Measurements from ENCODE around the gene RPL18A.

Gene RPL18A

DNA sequence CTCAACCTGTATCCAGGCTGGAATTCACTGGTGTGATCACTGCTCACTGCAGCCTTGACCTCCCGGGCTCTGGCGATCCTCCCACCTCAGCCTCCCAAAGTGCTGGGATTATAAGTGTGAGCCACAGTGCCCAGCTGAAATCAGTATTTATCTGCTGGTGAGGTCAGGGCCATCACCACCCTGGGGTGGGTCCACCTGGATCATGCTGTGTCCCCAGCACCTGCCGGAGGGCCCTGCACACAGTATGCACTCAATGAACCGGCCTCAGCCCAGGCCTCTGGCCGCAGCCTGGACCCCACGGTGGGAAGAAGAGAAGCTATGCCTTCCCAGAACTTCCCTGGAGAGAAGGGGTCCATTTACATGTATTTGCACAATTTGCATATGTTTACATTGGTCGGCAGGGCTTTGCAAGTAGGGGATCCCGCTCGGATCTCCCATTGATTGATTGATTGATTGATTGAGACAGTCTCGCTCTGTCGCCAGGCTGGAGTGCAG, 9.5 kb downstream of the RPL18A start:
- peaks cover 7% of the 10 kb centered on the region for H3K4me1 ChIP-seq (ENCODE audit: low read depth, poor library complexity, severe bottlenecking)

GRCh38 chr19:17871032-17871877, 11.5 kb downstream of the RPL18A start:
- H3K27ac ChIP-seq: no peak overlapping the region
- H3K4me2 ChIP-seq: no peak overlapping the region
- TF ChIP-seq, protein P1, sequence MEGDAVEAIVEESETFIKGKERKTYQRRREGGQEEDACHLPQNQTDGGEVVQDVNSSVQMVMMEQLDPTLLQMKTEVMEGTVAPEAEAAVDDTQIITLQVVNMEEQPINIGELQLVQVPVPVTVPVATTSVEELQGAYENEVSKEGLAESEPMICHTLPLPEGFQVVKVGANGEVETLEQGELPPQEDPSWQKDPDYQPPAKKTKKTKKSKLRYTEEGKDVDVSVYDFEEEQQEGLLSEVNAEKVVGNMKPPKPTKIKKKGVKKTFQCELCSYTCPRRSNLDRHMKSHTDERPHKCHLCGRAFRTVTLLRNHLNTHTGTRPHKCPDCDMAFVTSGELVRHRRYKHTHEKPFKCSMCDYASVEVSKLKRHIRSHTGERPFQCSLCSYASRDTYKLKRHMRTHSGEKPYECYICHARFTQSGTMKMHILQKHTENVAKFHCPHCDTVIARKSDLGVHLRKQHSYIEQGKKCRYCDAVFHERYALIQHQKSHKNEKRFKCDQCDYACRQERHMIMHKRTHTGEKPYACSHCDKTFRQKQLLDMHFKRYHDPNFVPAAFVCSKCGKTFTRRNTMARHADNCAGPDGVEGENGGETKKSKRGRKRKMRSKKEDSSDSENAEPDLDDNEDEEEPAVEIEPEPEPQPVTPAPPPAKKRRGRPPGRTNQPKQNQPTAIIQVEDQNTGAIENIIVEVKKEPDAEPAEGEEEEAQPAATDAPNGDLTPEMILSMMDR (conservative IDR thresholded peaks at IDR 0.05; ENCODE audit: low read depth, low read length): no peak
- H2AFZ ChIP-seq (ENCODE audit: low read depth): no peak overlapping the region
- H3K27me3 ChIP-seq (ENCODE audit: insufficient read depth, low read depth): peaks cover 47% of the 10 kb centered on the region; the same call in 1 of the 2 replicates
- H3K4me3 ChIP-seq (IDR thresholded peaks at IDR 0.05; ENCODE audit: insufficient read depth, low read depth, low read length): no peak overlapping the region
- H3K9ac ChIP-seq: no peak overlapping the region
- H3K79me2 ChIP-seq (ENCODE audit: insufficient read depth, low read depth): no peaks in the 10 kb centered on the region
- H3K4me1 ChIP-seq (ENCODE audit: low read depth, poor library complexity, severe bottlenecking): no peaks in the 10 kb centered on the region
- no peaks in the 10 kb centered on the region for H4K20me1 ChIP-seq (ENCODE audit: insufficient read depth)
- no peaks in the 10 kb centered on the region for H3K36me3 ChIP-seq (ENCODE audit: insufficient read depth)

More for the DNA sequence above, 9.5 kb downstream of the RPL18A start:
- H3K9ac ChIP-seq: no peak overlapping the region
- H3K36me3 ChIP-seq (ENCODE audit: insufficient read depth): no peaks in the 10 kb centered on the region
- no peak overlapping the region for H3K4me3 ChIP-seq (IDR thresholded peaks at IDR 0.05; ENCODE audit: insufficient read depth, low read depth, low read length)
- TF ChIP-seq, protein P1 (conservative IDR thresholded peaks at IDR 0.05; ENCODE audit: low read depth, low read length): no peak
- no peak overlapping the region for H2AFZ ChIP-seq (ENCODE audit: low read depth)
- H3K4me2 ChIP-seq: no peak overlapping the region
- H4K20me1 ChIP-seq (ENCODE audit: insufficient read depth): no peaks in the 10 kb centered on the region
- no peaks in the 10 kb centered on the region for H3K79me2 ChIP-seq (ENCODE audit: insufficient read depth, low read depth)
- H3K27me3 ChIP-seq (ENCODE audit: insufficient read depth, low read depth): peaks cover 38% of the 10 kb centered on the region; the same call in 1 of the 2 replicates
- no peak overlapping the region for H3K27ac ChIP-seq

GRCh38 chr19:17871878-17872250, 12.2 kb downstream of the RPL18A start, which contains the start of gene SLC5A5:
Gene SLC5A5, plus strand, starts transcription at chr19:17871945. Its CDS starts 375 bp downstream, at chr19:17872320.
- H3K27ac ChIP-seq: no peak within 1 kb of the TSS
- H3K4me2 ChIP-seq: no peak within 1 kb of the TSS
- H3K79me2 ChIP-seq (ENCODE audit: insufficient read depth, low read depth): no peaks in the 10 kb centered on the region
- no peak within 1 kb of the TSS for H3K4me3 ChIP-seq (IDR thresholded peaks at IDR 0.05; ENCODE audit: insufficient read depth, low read depth, low read length)
- H3K36me3 ChIP-seq (ENCODE audit: insufficient read depth): no peaks in the 10 kb centered on the region
- no peaks in the 10 kb centered on the region for H3K4me1 ChIP-seq (ENCODE audit: low read depth, poor library complexity, severe bottlenecking)
- no peaks in the 10 kb centered on the region for H4K20me1 ChIP-seq (ENCODE audit: insufficient read depth)
- TF ChIP-seq, protein P1 (conservative IDR thresholded peaks at IDR 0.05; ENCODE audit: low read depth, low read length): no peak
- no peak within 1 kb of the TSS for H2AFZ ChIP-seq (ENCODE audit: low read depth)
- peaks cover 53% of the 10 kb centered on the region; the same call in 1 of the 2 replicates for H3K27me3 ChIP-seq (ENCODE audit: insufficient read depth, low read depth)
- H3K9ac ChIP-seq: no peak within 1 kb of the TSS

GRCh38 chr19:17872251-17873001, 12.7 kb downstream of the RPL18A start:
- H3K36me3 ChIP-seq (ENCODE audit: insufficient read depth): no peaks in the 10 kb centered on the region
- no peak overlapping the region for H3K27ac ChIP-seq
- no peak overlapping the region for H3K4me3 ChIP-seq (IDR thresholded peaks at IDR 0.05; ENCODE audit: insufficient read depth, low read depth, low read length)
- H3K4me2 ChIP-seq: no peak overlapping the region
- H3K79me2 ChIP-seq (ENCODE audit: insufficient read depth, low read depth): no peaks in the 10 kb centered on the region
- H3K27me3 ChIP-seq (ENCODE audit: insufficient read depth, low read depth): peaks cover 54% of the 10 kb centered on the region; the same call in 1 of the 2 replicates
- H3K9ac ChIP-seq: no peak overlapping the region
- no peak overlapping the region for H2AFZ ChIP-seq (ENCODE audit: low read depth)
- TF ChIP-seq, protein P1 (conservative IDR thresholded peaks at IDR 0.05; ENCODE audit: low read depth, low read length): no peak
- H4K20me1 ChIP-seq (ENCODE audit: insufficient read depth): no peaks in the 10 kb centered on the region
- H3K4me1 ChIP-seq (ENCODE audit: low read depth, poor library complexity, severe bottlenecking): no peaks in the 10 kb centered on the region
